Fibroblast of the aortic adventitia (primary cell): Measurements from ENCODE around the gene SASH1. TPM values are rescaled to one million over a fixed set of nuclear protein-coding genes. Genes with fewer than 3 reads are reported as not detected.

Source experiments
- DNase-seq: peaks from one replicate; pipeline ENCODE4 v3.0.0-alpha.2; 2010; ENCODE audit warnings: low read depth
- H3K4me3 ChIP-seq: 2 replicates; pipeline ENCODE4 v1.5.1; 2011; ENCODE audit warnings: low read depth, mild to moderate bottlenecking, control low read depth, low read length, moderate library complexity
- CTCF ChIP-seq: IDR thresholded peaks from 2 replicates; pipeline ENCODE4 v1.5.1; 2011; ENCODE audit warnings: mild to moderate bottlenecking, low read length, control low read depth, inconsistent platforms; ENCODE audit not compliant: insufficient read depth
- total RNA-seq: library from RNA; depleted of rRNA; stranded (reverse); fragments of >200 nt; gene quantifications from 2 replicates; pipeline ENCODE4 v1.2.3, GENCODE V29; 2012; ENCODE audit warnings: low replicate concordance

Gene SASH1
- total RNA-seq, 1 donor: 59.5 TPM

- no peak for TF ChIP-seq CTCF
- DNase-seq: peak; percentile 60
- H3K4me3 ChIP-seq: no peak overlapping the region
Measured at GRCh38 chr6:148492654-148493290, 150.1 kb downstream of the SASH1 start.

- TF ChIP-seq CTCF: no peak
- no peak overlapping the region for H3K4me3 ChIP-seq
- peak; percentile 27 for DNase-seq
Measured at GRCh38 chr6:148493424-148493823, 150.8 kb downstream of the SASH1 start.

- DNase-seq: peak; percentile 69
- H3K4me3 ChIP-seq: no peak overlapping the region
- no peak for TF ChIP-seq CTCF
Measured at GRCh38 chr6:148494226-148494625, 151.6 kb downstream of the SASH1 start.

GRCh38 chr6:148495029-148495428 is 152.4 kb downstream of the SASH1 start:
- H3K4me3 ChIP-seq: no peak overlapping the region
- no peak for TF ChIP-seq CTCF
- no peak for DNase-seq

- no peak overlapping the region for H3K4me3 ChIP-seq
- DNase-seq: peak; percentile 47
- no peak for TF ChIP-seq CTCF
Measured at GRCh38 chr6:148497257-148497656, 154.6 kb downstream of the SASH1 start.

GRCh38 chr6:148497717-148498116 is 155.1 kb downstream of the SASH1 start:
- TF ChIP-seq CTCF: no peak
- no peak overlapping the region for H3K4me3 ChIP-seq
- no peak for DNase-seq

- no peak overlapping the region for H3K4me3 ChIP-seq
- DNase-seq: peak; percentile 49
- no peak for TF ChIP-seq CTCF
Measured at GRCh38 chr6:148500402-148500801, 157.8 kb downstream of the SASH1 start.
